Calu3 (cell line): Measurements from ENCODE around the gene UBQLN4. TPM values are rescaled to one million over a fixed set of nuclear protein-coding genes. Genes with fewer than 3 reads are reported as not detected.
"Not testable (repeated sequence)": the region's sequence is repeated elsewhere in the genome, so short reads cannot be mapped to it uniquely, and the experiment has no call there.

Experiments used
- BruUV-seq: library from RNA; stranded (reverse); fragments of 400-500 nt; replicated peaks from 2 replicates; lab custom pipeline; 2021; lab: Mats Ljungman, UMichigan
- CTCF ChIA-PET: fragments of 300-600 bp; sonication (Branson Sonifier 250); formaldehyde crosslinking; loops from one replicate; lab custom pipeline; 2022; ENCODE audit warnings: antibody characterized with exemption; lab: Charles Lee
- DNase-seq: peaks from one replicate; pipeline ENCODE4 v3.0.0; 2022
- H3K27ac Mint-ChIP-seq: one replicate; pipeline ENCODE4 v1.8.0; 2022; ENCODE audit warnings: mixed read lengths; ENCODE audit not compliant: unreplicated experiment
- H3K27me3 Mint-ChIP-seq: one replicate; pipeline ENCODE4 v1.8.0; 2022; ENCODE audit warnings: mixed read lengths; ENCODE audit not compliant: unreplicated experiment
- H3K36me3 Mint-ChIP-seq: one replicate; pipeline ENCODE4 v1.8.0; 2022; ENCODE audit warnings: mild to moderate bottlenecking, moderate library complexity, mixed read lengths; ENCODE audit not compliant: insufficient read depth, unreplicated experiment
- H3K4me1 Mint-ChIP-seq: one replicate; pipeline ENCODE4 v1.8.0; 2022; ENCODE audit warnings: mild to moderate bottlenecking, low read depth, mixed read lengths; ENCODE audit not compliant: unreplicated experiment
- H3K4me3 Mint-ChIP-seq: one replicate; pipeline ENCODE4 v1.8.0; 2022; ENCODE audit warnings: mild to moderate bottlenecking, low read depth, moderate library complexity, mixed read lengths; ENCODE audit not compliant: unreplicated experiment
- H3K9me3 Mint-ChIP-seq: one replicate; pipeline ENCODE4 v1.8.0; 2022; ENCODE audit warnings: low read depth, mixed read lengths; ENCODE audit not compliant: unreplicated experiment
- intact Hi-C: fragments of 100-400 bp; cut with micrococcal nuclease; formaldehyde crosslinking; loops from one replicate; pipeline ENCODE4 v1.10.0; 2022; ENCODE audit not compliant: unreplicated experiment
- total RNA-seq: library from RNA; stranded (reverse); gene quantifications from 2 replicates; pipeline ENCODE4 v1.2.3, GENCODE V29; 2022
- TF ChIP-seq, protein P1 (sequence below): fragments of 200-600 bp; IDR thresholded peaks from one replicate; pipeline ENCODE4 v1.8.0; 2022; ENCODE audit warnings: antibody characterized with exemption; ENCODE audit not compliant: unreplicated experiment

The UBQLN4 gene
- total RNA-seq, 1 experiment from 2014 or later, result 77.3 TPM

DNA sequence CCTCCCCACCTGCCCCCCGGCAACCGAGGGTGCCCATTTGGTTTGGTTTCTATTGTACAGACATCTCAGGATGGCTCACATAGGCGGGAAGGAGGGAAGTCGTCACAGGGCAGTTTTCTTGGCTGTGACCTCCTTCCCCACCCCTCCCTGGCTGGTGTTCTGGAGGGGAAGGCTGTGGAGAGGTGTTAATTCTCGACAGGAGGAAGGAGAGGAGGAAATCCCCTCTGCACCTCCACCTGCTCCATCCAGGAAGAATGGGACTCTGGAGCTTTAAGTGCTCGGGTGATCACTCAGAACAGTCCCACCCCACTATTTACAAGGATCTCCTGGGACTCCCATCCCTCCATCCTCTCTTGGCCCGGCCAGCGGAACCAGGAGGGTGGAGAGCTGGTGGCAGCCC lies 21.1 kb upstream of the UBQLN4 start:
- Mint-ChIP-seq H3K27ac (no peak overlapping the region), H3K9me3 (no peaks in the 10 kb centered on the region), H3K36me3 (peaks cover 15% of the 10 kb centered on the region), H3K27me3 (no peaks in the 10 kb centered on the region), H3K4me3 (no peak overlapping the region), H3K4me1 (no peaks in the 10 kb centered on the region)
- intact Hi-C loops, result no loop called here
- BruUV-seq, result no TSS peak
- CTCF ChIA-PET, result interaction anchor here (1.4 kb wide), 1 partner anchor 8 kb away, joined by 3 read pairs; no protein-coding TSS in a partner anchor
- TF ChIP-seq, protein P1, sequence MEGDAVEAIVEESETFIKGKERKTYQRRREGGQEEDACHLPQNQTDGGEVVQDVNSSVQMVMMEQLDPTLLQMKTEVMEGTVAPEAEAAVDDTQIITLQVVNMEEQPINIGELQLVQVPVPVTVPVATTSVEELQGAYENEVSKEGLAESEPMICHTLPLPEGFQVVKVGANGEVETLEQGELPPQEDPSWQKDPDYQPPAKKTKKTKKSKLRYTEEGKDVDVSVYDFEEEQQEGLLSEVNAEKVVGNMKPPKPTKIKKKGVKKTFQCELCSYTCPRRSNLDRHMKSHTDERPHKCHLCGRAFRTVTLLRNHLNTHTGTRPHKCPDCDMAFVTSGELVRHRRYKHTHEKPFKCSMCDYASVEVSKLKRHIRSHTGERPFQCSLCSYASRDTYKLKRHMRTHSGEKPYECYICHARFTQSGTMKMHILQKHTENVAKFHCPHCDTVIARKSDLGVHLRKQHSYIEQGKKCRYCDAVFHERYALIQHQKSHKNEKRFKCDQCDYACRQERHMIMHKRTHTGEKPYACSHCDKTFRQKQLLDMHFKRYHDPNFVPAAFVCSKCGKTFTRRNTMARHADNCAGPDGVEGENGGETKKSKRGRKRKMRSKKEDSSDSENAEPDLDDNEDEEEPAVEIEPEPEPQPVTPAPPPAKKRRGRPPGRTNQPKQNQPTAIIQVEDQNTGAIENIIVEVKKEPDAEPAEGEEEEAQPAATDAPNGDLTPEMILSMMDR, result no peak
- DNase-seq, result no peak

DNA sequence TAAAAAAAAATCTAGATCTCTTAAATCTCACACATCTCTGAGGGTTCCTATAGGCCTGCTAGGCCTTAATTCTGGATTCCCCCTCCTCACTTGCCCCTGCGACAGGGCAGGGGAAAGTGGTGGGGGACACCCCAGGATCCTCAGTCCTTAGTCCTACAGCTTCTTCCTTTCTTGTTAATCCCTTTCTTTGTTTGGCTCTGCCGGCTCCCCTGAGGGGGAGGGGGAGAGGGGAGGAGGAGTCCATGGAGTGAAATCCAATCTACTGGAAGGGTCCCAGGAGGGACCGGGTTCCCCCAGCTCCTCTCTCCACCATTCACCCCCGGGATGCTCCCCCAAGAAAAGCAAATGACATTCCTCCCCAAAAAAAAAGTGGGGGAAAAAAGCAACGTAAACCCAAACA lies 20.1 kb upstream of the UBQLN4 start:
- no peak for DNase-seq
- Mint-ChIP-seq H3K36me3 (peaks cover 16% of the 10 kb centered on the region), H3K27me3 (no peaks in the 10 kb centered on the region), H3K4me1 (no peaks in the 10 kb centered on the region), H3K4me3 (no peak overlapping the region), H3K27ac (no peak overlapping the region), H3K9me3 (no peaks in the 10 kb centered on the region)
- no TSS peak for BruUV-seq
- intact Hi-C loops, result no loop called here
- CTCF ChIA-PET, result interaction anchor here (0.7 kb wide), 1 partner anchor 9 kb away, joined by 3 read pairs; no protein-coding TSS in a partner anchor
- TF ChIP-seq, protein P1, result no peak

DNA sequence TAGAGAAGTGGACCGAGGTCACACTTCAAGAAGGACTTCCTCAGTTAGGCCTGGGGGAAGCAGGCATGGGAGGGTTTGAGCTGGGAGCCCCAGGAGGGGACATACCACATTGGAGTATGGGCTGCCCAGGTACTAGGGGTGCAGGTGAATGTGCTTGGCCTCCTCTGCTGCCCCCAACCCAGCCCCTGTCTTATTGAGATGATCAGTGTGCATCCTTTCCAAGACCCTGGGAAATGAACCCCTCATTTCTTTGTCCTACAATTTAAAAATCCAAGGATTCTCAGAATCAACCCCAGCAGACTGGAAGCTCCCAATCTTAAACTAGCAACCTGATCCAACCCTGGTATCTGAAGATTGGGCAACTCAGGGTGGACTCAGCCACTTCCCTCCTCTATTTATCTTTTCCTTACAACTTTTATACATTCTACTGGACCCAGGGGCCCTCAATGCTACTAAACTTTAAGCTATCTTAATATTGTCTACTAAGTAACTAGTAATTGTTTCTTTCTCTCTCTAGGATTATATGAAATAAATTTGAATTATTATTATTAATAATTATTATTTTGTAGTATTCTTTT lies 19.6 kb upstream of the UBQLN4 start:
- no peaks in the 10 kb centered on the region for H3K4me1 Mint-ChIP-seq
- no TSS peak for BruUV-seq
- no peaks in the 10 kb centered on the region for H3K9me3 Mint-ChIP-seq
- H3K27me3 Mint-ChIP-seq, result no peaks in the 10 kb centered on the region
- intact Hi-C loops, result no loop called here
- TF ChIP-seq, protein P1, result no peak
- no peak overlapping the region for H3K27ac Mint-ChIP-seq
- CTCF ChIA-PET, result interaction anchor here (0.6 to 0.7 kb wide), 2 partner anchors 8 to 110 kb away, joined by 3 read pairs; no protein-coding TSS in a partner anchor
- no peak for DNase-seq
- H3K4me3 Mint-ChIP-seq, result no peak overlapping the region
- H3K36me3 Mint-ChIP-seq, result peaks cover 22% of the 10 kb centered on the region

DNA sequence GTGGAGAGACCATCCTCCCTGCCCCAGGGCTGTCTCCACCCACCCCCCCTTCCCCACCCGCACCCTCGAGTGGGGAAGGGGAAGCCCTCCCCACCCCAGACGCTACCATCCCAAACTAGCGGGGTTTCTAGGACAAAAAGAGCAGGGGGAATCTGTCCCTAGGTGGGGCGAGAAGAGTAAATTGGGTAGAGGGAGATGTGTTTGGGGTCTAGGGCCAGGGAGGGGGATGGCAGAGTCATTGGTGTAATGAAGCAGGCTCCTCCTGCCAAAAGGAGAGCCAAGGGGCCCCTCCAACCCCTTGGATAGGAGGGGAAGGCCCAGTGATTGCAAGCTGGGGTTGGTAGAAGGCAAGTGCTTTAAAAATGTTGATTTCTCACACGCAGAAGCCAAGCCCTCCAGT lies 18.7 kb upstream of the UBQLN4 start:
- no TSS peak for BruUV-seq
- no peaks in the 10 kb centered on the region for H3K27me3 Mint-ChIP-seq
- TF ChIP-seq, protein P1, result no peak
- DNase-seq, result no peak
- no peak overlapping the region for H3K4me3 Mint-ChIP-seq
- intact Hi-C loops, result no loop called here
- CTCF ChIA-PET, result no interaction called here
- no peak overlapping the region for H3K27ac Mint-ChIP-seq
- no peaks in the 10 kb centered on the region for H3K9me3 Mint-ChIP-seq
- peaks cover 30% of the 10 kb centered on the region for H3K36me3 Mint-ChIP-seq
- no peaks in the 10 kb centered on the region for H3K4me1 Mint-ChIP-seq

DNA sequence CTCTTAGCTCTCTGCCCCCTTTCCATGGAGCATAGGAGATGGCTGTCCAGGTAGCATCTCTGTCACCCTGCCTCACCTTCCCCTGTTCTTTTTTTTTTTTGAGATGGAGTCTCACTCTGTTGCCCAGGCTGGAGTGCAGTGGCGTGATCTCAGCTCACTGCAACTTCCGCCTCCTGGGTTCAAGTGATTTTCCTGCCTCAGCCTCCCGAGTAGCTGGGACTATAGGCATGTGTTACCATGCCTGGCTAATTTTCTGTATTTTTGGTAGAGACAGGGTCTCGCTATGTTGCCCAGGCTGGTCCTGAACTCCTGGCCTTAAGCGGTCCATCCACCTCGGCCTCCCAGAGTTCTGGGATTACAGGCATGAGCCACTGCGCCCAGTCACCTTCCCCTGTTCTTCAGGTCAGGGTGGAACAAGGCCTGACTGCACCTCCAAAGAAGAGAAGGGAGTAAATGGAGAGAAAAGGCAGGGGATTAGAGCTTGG lies 17.8 kb upstream of the UBQLN4 start:
- H3K27ac Mint-ChIP-seq, H3K27me3 Mint-ChIP-seq, H3K4me1 Mint-ChIP-seq, intact Hi-C loops, DNase-seq, H3K9me3 Mint-ChIP-seq, H3K4me3 Mint-ChIP-seq, BruUV-seq: not testable (repeated sequence)
- H3K36me3 Mint-ChIP-seq, result peaks cover 39% of the 10 kb centered on the region
- CTCF ChIA-PET, result interaction anchor here (0.7 kb wide), 1 partner anchor 88 kb away, joined by 3 read pairs; no protein-coding TSS in a partner anchor
